WTC11 (cell line): ENCODE results near the gene SLC22A31. TPM values are rescaled to one million over a fixed set of nuclear protein-coding genes. Genes with fewer than 3 reads are reported as not detected.
A peak's percentile ranks its signal among the peaks of the same experiment; 100 is the strongest.

Source experiments
- ELF4 ChIP-seq: sonication (generic); formaldehyde crosslinking; IDR thresholded peaks from 2 replicates; pipeline ENCODE4 v1.8.1; 2022; ENCODE audit warnings: low read depth, mild to moderate bottlenecking, moderate library complexity, missing genetic modification reagents
- ETV6 ChIP-seq: sonication (generic); formaldehyde crosslinking; IDR thresholded peaks from 2 replicates; pipeline ENCODE4 v1.8.1; 2022; ENCODE audit warnings: mild to moderate bottlenecking, missing genetic modification reagents
- FOXP1 ChIP-seq: sonication (generic); formaldehyde crosslinking; IDR thresholded peaks from 2 replicates; pipeline ENCODE4 v1.8.0; 2022; ENCODE audit warnings: missing genetic modification reagents, mild to moderate bottlenecking, moderate library complexity, borderline replicate concordance
- GRHL2 ChIP-seq: fragments of 250-450 bp; sonication (Bioruptor Pico); IDR thresholded peaks from 2 replicates; pipeline ENCODE4 v1.8.0; 2022; ENCODE audit warnings: mild to moderate bottlenecking, moderate library complexity; ENCODE audit not compliant: insufficient replicate concordance, severe bottlenecking
- JUN ChIP-seq: sonication (generic); formaldehyde crosslinking; IDR thresholded peaks from 2 replicates; pipeline ENCODE4 v1.8.0; 2023; ENCODE audit warnings: mild to moderate bottlenecking, missing genetic modification reagents
- NR3C1 ChIP-seq: sonication (generic); formaldehyde crosslinking; conservative IDR thresholded peaks from 2 replicates; pipeline ENCODE4 v1.8.1; 2023; ENCODE audit warnings: low read depth, mild to moderate bottlenecking, missing genetic modification reagents
- PRRX2 ChIP-seq: fragments of 250-450 bp; sonication (Bioruptor Pico); IDR thresholded peaks from 2 replicates; pipeline ENCODE4 v1.8.0; 2021; ENCODE audit warnings: mild to moderate bottlenecking
- SMAD3 ChIP-seq: sonication (generic); formaldehyde crosslinking; IDR thresholded peaks from 2 replicates; pipeline ENCODE4 v1.8.0; 2022; ENCODE audit warnings: missing genetic modification reagents, mild to moderate bottlenecking, borderline replicate concordance
- SP1 ChIP-seq: sonication (generic); formaldehyde crosslinking; conservative IDR thresholded peaks from 2 replicates; pipeline ENCODE4 v1.8.1; 2022; ENCODE audit warnings: missing genetic modification reagents
- TCF7 ChIP-seq: sonication (generic); formaldehyde crosslinking; IDR thresholded peaks from 2 replicates; pipeline ENCODE4 v1.8.0; 2022; ENCODE audit warnings: mild to moderate bottlenecking, low read depth, missing genetic modification reagents, moderate library complexity
- TEAD4 ChIP-seq: sonication (generic); formaldehyde crosslinking; IDR thresholded peaks from 2 replicates; pipeline ENCODE4 v1.8.0; 2022; ENCODE audit warnings: mild to moderate bottlenecking, missing genetic modification reagents
- ZBTB21 ChIP-seq: sonication (generic); formaldehyde crosslinking; IDR thresholded peaks from 2 replicates; pipeline ENCODE4 v1.8.1; 2023; ENCODE audit warnings: mild to moderate bottlenecking, missing genetic modification reagents, borderline replicate concordance
- ZNF121 ChIP-seq: sonication (generic); formaldehyde crosslinking; IDR thresholded peaks from 2 replicates; pipeline ENCODE4 v1.8.0; 2023; ENCODE audit warnings: missing genetic modification reagents
- ZNF138 ChIP-seq: sonication (generic); formaldehyde crosslinking; conservative IDR thresholded peaks from 2 replicates; pipeline ENCODE4 v1.8.1; 2022; ENCODE audit warnings: mild to moderate bottlenecking, moderate library complexity, missing genetic modification reagents
- ZNF263 ChIP-seq: sonication (generic); formaldehyde crosslinking; IDR thresholded peaks from 2 replicates; pipeline ENCODE4 v1.8.1; 2022; ENCODE audit warnings: low read depth, mild to moderate bottlenecking, moderate library complexity, missing genetic modification reagents
- total RNA-seq: library from RNA; stranded (reverse); gene quantifications from 3 replicates; pipeline ENCODE4 v1.2.3, GENCODE V29; 2021
- TF ChIP-seq, protein P1 (sequence below): fragments of 250-450 bp; sonication (Bioruptor Pico); IDR thresholded peaks from 2 replicates; pipeline ENCODE4 v1.9.0; 2021; ENCODE audit warnings: mild to moderate bottlenecking
- TF ChIP-seq, protein P2 (sequence below): sonication (generic); formaldehyde crosslinking; IDR thresholded peaks from 2 replicates; pipeline ENCODE4 v1.8.0; 2023; ENCODE audit warnings: missing genetic modification reagents
- TF ChIP-seq, protein P3 (sequence below): sonication (generic); formaldehyde crosslinking; IDR thresholded peaks from 2 replicates; pipeline ENCODE4 v1.8.1; 2022; ENCODE audit warnings: low read depth, missing genetic modification reagents, borderline replicate concordance
- TF ChIP-seq, protein P4 (sequence below): fragments of 250-450 bp; sonication (Bioruptor Pico); conservative IDR thresholded peaks from 2 replicates; pipeline ENCODE4 v1.9.0; 2021; ENCODE audit warnings: mild to moderate bottlenecking
- TF ChIP-seq, protein P5 (sequence below): sonication (generic); formaldehyde crosslinking; IDR thresholded peaks from 2 replicates; pipeline ENCODE4 v1.8.1; 2022; ENCODE audit warnings: mild to moderate bottlenecking, missing genetic modification reagents, moderate library complexity, borderline replicate concordance
- TF ChIP-seq, protein P6 (sequence below): sonication (generic); formaldehyde crosslinking; IDR thresholded peaks from 2 replicates; pipeline ENCODE4 v1.8.0; 2023; ENCODE audit warnings: missing genetic modification reagents, mild to moderate bottlenecking, borderline replicate concordance
- TF ChIP-seq, protein P7 (sequence below): sonication (generic); formaldehyde crosslinking; IDR thresholded peaks from 2 replicates; pipeline ENCODE4 v1.8.0; 2022; ENCODE audit warnings: mild to moderate bottlenecking, missing genetic modification reagents

SLC22A31 gene
- total RNA-seq, 1 experiment from 2014 or later: 12.1 TPM

DNA sequence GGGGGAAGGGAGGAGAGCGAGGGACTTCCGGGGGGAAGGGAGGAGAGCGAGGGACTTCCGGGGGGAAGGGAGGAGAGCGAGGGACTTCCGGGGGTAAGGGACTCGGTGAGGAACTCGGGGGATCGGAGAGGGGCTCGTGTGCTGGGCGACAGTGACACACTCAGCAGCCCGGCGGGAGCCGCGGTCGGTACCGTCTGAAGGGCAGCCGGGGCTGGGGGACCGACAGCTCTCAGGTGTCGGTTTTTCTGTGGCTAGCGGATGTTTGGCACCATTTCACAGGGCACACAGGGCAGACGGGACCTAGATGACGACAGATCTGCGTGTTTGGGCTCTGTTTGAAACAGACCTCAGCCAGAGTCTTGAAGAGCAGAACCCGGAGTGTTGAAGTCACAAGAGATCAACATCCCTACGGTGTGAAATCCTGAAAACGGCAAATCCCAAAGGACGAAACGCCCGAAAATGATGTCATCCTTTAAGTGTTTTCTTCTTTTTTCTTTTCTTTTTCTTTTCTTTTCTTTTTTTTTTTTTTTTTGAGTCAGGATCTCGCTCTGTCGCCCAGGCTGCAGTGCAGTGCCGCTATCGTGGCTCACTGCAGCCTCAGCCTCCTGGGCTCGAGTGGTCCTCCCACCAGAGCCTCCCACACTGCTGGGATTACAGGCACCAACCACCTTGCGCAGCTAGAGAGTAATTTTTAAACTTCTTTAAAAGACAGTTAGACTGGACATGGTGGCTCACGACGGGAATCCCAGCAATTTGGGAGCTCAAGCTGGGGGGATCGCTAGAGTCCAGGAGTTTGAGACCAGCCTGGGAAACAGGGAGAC, 41.1 kb upstream of the SLC22A31 start (continued):
- TF ChIP-seq, protein P1, sequence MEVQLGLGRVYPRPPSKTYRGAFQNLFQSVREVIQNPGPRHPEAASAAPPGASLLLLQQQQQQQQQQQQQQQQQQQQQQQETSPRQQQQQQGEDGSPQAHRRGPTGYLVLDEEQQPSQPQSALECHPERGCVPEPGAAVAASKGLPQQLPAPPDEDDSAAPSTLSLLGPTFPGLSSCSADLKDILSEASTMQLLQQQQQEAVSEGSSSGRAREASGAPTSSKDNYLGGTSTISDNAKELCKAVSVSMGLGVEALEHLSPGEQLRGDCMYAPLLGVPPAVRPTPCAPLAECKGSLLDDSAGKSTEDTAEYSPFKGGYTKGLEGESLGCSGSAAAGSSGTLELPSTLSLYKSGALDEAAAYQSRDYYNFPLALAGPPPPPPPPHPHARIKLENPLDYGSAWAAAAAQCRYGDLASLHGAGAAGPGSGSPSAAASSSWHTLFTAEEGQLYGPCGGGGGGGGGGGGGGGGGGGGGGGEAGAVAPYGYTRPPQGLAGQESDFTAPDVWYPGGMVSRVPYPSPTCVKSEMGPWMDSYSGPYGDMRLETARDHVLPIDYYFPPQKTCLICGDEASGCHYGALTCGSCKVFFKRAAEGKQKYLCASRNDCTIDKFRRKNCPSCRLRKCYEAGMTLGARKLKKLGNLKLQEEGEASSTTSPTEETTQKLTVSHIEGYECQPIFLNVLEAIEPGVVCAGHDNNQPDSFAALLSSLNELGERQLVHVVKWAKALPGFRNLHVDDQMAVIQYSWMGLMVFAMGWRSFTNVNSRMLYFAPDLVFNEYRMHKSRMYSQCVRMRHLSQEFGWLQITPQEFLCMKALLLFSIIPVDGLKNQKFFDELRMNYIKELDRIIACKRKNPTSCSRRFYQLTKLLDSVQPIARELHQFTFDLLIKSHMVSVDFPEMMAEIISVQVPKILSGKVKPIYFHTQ (CRISPR knock-in tag): no peak
- TF ChIP-seq ZNF263 (CRISPR knock-in tag) (0 out of 2 replicates have a peak, but pooled peaks have one; percentile 12), SP1 (0 out of 2 replicates have a peak, but pooled peaks have one; percentile 5), NR3C1 (CRISPR knock-in tag) (no peak), ZNF138 (CRISPR knock-in tag) (no peak), FOXP1 (CRISPR knock-in tag) (0 out of 2 replicates have a peak, but pooled peaks have one; percentile 33), TCF7 (CRISPR knock-in tag) (no peak), TEAD4 (CRISPR knock-in tag) (no peak), ETV6 (CRISPR knock-in tag) (peak; percentile 88; the same call in 1 of the 2 replicates), GRHL2 (CRISPR knock-in tag) (no peak), ZBTB21 (no peak), SMAD3 (CRISPR knock-in tag) (no peak), ZNF121 (peak; percentile 43; the same call in 1 of the 2 replicates), JUN (no peak), ELF4 (no peak), PRRX2 (CRISPR knock-in tag) (no peak)
- TF ChIP-seq, protein P2, sequence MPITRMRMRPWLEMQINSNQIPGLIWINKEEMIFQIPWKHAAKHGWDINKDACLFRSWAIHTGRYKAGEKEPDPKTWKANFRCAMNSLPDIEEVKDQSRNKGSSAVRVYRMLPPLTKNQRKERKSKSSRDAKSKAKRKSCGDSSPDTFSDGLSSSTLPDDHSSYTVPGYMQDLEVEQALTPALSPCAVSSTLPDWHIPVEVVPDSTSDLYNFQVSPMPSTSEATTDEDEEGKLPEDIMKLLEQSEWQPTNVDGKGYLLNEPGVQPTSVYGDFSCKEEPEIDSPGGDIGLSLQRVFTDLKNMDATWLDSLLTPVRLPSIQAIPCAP (CRISPR knock-in tag): no peak
- TF ChIP-seq, protein P3, sequence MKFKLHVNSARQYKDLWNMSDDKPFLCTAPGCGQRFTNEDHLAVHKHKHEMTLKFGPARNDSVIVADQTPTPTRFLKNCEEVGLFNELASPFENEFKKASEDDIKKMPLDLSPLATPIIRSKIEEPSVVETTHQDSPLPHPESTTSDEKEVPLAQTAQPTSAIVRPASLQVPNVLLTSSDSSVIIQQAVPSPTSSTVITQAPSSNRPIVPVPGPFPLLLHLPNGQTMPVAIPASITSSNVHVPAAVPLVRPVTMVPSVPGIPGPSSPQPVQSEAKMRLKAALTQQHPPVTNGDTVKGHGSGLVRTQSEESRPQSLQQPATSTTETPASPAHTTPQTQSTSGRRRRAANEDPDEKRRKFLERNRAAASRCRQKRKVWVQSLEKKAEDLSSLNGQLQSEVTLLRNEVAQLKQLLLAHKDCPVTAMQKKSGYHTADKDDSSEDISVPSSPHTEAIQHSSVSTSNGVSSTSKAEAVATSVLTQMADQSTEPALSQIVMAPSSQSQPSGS (CRISPR knock-in tag): no peak
- TF ChIP-seq, protein P4, sequence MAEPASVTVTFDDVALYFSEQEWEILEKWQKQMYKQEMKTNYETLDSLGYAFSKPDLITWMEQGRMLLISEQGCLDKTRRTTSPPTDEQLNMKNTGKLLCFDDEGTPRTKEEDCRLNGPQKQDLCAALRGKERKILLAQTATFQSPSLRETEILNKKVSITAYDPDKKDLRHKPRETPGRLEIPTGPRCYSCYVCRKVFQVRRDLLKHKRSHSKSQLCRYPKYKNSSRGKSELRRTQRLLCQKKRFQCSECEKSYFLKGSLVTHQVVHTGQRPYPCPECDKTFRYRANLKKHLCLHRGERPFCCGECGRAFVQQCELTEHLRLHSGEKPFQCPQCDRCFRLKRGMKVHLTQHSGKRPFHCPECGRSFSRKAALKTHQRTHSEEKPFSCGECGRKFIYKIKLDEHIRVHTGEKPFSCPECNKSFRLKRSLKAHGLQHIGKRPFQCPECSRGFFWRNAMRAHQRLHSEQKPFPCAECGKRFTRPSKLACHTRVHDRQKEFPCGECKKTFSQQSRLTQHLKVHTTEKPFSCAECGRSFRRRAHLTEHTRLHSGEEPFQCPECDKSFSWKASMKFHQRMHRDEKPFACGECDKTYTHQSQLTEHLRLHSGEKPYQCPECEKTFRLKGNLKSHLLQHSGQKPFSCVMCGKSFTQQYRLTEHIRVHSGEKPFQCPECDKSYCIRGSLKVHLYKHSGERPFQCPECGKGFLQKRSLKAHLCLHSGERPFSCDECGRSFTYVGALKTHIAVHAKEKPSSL: no peak
- TF ChIP-seq, protein P5, sequence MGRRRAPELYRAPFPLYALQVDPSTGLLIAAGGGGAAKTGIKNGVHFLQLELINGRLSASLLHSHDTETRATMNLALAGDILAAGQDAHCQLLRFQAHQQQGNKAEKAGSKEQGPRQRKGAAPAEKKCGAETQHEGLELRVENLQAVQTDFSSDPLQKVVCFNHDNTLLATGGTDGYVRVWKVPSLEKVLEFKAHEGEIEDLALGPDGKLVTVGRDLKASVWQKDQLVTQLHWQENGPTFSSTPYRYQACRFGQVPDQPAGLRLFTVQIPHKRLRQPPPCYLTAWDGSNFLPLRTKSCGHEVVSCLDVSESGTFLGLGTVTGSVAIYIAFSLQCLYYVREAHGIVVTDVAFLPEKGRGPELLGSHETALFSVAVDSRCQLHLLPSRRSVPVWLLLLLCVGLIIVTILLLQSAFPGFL (CRISPR knock-in tag): no peak
- TF ChIP-seq, protein P6, sequence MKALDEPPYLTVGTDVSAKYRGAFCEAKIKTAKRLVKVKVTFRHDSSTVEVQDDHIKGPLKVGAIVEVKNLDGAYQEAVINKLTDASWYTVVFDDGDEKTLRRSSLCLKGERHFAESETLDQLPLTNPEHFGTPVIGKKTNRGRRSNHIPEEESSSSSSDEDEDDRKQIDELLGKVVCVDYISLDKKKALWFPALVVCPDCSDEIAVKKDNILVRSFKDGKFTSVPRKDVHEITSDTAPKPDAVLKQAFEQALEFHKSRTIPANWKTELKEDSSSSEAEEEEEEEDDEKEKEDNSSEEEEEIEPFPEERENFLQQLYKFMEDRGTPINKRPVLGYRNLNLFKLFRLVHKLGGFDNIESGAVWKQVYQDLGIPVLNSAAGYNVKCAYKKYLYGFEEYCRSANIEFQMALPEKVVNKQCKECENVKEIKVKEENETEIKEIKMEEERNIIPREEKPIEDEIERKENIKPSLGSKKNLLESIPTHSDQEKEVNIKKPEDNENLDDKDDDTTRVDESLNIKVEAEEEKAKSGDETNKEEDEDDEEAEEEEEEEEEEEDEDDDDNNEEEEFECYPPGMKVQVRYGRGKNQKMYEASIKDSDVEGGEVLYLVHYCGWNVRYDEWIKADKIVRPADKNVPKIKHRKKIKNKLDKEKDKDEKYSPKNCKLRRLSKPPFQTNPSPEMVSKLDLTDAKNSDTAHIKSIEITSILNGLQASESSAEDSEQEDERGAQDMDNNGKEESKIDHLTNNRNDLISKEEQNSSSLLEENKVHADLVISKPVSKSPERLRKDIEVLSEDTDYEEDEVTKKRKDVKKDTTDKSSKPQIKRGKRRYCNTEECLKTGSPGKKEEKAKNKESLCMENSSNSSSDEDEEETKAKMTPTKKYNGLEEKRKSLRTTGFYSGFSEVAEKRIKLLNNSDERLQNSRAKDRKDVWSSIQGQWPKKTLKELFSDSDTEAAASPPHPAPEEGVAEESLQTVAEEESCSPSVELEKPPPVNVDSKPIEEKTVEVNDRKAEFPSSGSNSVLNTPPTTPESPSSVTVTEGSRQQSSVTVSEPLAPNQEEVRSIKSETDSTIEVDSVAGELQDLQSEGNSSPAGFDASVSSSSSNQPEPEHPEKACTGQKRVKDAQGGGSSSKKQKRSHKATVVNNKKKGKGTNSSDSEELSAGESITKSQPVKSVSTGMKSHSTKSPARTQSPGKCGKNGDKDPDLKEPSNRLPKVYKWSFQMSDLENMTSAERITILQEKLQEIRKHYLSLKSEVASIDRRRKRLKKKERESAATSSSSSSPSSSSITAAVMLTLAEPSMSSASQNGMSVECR (CRISPR knock-in tag): no peak
- TF ChIP-seq, protein P7, sequence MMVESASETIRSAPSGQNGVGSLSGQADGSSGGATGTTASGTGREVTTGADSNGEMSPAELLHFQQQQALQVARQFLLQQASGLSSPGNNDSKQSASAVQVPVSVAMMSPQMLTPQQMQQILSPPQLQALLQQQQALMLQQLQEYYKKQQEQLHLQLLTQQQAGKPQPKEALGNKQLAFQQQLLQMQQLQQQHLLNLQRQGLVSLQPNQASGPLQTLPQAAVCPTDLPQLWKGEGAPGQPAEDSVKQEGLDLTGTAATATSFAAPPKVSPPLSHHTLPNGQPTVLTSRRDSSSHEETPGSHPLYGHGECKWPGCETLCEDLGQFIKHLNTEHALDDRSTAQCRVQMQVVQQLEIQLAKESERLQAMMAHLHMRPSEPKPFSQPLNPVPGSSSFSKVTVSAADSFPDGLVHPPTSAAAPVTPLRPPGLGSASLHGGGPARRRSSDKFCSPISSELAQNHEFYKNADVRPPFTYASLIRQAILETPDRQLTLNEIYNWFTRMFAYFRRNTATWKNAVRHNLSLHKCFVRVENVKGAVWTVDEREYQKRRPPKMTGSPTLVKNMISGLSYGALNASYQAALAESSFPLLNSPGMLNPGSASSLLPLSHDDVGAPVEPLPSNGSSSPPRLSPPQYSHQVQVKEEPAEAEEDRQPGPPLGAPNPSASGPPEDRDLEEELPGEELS (CRISPR knock-in tag): no peak
